HEK293 (cell line): Measurements from ENCODE around the gene FIGN.

Source experiments
- BCL11A ChIP-seq: fragments of 450-650 bp; formaldehyde crosslinking; IDR thresholded peaks from 2 replicates; pipeline ENCODE4 v1.5.1; 2016; ENCODE audit warnings: low read depth, missing biosample characterization, missing genetic modification characterization
- KLF10 ChIP-seq: fragments of 450-650 bp; IDR thresholded peaks from 2 replicates; pipeline ENCODE4 v1.5.1; 2018; ENCODE audit warnings: missing biosample characterization, mild to moderate bottlenecking, missing genetic modification characterization
- TCF7L2 ChIP-seq: IDR thresholded peaks from 2 replicates; pipeline ENCODE4 v1.6.1; 2011; ENCODE audit warnings: low read depth, mild to moderate bottlenecking, inconsistent platforms, low read length, moderate library complexity, borderline replicate concordance
- WT1 ChIP-seq: fragments of 450-650 bp; formaldehyde crosslinking; IDR thresholded peaks from 2 replicates; pipeline ENCODE4 v1.5.1; 2016; ENCODE audit warnings: missing biosample characterization, missing genetic modification characterization
- ZNF324 ChIP-seq: fragments of 450-650 bp; formaldehyde crosslinking; IDR thresholded peaks from 2 replicates; pipeline ENCODE4 v1.5.1; 2016; ENCODE audit warnings: missing biosample characterization, missing genetic modification characterization
- ZNF335 ChIP-seq: fragments of 450-650 bp; formaldehyde crosslinking; conservative IDR thresholded peaks from 2 replicates; pipeline ENCODE4 v1.5.1; 2016; ENCODE audit warnings: missing biosample characterization, missing genetic modification characterization
- ZNF660 ChIP-seq: fragments of 450-650 bp; IDR thresholded peaks from 2 replicates; pipeline ENCODE4 v1.5.1; 2018; ENCODE audit warnings: missing biosample characterization, mild to moderate bottlenecking, missing genetic modification characterization

- no peak for TF ChIP-seq BCL11A
- no peak for TF ChIP-seq KLF10 (tag by site-specific recombination)
- TF ChIP-seq ZNF660 (tag by site-specific recombination), result no peak
- no peak for TF ChIP-seq WT1
- no peak for TF ChIP-seq TCF7L2
- TF ChIP-seq ZNF335, result no peak
- no peak for TF ChIP-seq ZNF324 (tag by site-specific recombination)
Measured at GRCh38 chr2:163625632-163626031, 110.2 kb downstream of the FIGN start.
